Stimulated activated CD4-positive, alpha-beta T cell treated with anti-CD3 and anti-CD28 coated beads, TNF-alpha, amount 100 ng/mL, for 1 hour (primary cell): ENCODE data around the gene STAG3.
"Not testable (repeated sequence)": the region's sequence is repeated elsewhere in the genome, so short reads cannot be mapped to it uniquely, and the experiment has no call there.

Experiments used
- DNase-seq, 3 donors: peaks; one replicate each; pipeline ENCODE4 v3.0.0-alpha.2; 2020; ENCODE audit warnings: low read depth in 3 of 3, low spot score in 1 of 3

Gene STAG3

DNA sequence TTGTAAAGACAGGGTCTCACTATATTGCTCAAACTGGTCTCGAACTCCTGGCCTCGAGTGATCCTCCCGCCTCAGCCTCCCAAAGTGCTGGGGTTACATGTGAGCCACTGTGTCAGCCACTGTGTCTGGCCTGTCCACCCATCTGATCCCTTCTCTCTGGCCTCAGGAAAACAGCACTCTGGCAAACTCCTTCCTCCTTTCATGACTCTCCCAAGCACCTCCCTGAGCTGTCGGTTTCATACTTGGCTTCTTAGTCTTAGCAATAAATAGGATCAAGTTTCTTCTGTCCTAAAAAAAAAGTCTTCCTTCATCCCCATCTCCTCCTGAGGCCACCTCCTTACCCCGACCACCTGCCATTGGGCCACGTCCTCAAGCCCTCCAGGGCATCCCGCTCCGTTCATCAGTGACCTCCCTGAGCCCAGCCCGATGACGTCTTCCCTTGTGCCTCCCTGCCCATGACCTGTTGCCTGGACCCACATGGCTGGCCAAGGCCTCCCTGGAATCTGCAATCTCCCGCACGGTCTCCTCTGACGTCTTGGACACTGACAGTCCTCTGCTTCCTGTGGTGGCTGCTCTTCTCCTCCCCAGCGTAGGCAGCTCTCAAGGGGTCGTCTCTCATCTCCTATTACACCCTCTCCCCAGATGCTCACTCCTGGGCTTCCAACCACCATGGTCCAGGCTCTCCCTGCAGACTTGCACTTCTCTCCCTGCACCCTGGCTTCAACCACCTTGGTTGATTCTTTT is 68.6 kb downstream of the STAG3 start:
- DNase-seq: not testable (repeated sequence)

- DNase-seq: not testable (repeated sequence)
Measured at GRCh38 chr7:100246865-100247137, 69.1 kb downstream of the STAG3 start.

DNA sequence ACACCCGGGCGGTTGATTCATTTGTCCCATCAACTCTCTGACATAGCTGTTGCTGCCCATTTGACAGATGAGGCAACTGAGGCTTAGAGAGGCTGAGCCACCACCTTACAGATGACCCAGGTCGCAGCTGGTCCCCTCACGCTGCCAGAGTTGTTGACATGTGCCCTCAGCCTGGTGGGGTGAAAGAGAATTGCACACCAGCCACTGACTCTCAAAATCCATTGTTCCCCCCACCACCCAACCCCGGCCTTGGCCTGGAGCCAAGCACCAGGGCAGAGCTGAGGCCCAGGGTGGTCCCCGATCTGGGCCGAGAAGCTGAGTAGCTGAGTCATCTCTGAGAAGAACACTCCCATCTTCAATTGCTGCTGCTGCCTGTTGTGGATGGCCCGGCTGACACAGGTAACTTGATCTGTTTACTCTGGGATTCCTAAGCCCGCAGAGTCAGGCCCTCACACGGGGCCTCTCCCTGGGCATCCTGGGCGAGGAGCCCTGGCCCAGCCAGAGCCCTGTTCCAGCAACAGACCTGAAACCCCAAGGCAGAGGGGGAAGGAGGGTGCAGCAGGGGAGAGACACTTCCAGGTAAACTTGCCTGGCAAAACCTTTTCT is 69.5 kb downstream of the STAG3 start:
- DNase-seq: no peak

DNA sequence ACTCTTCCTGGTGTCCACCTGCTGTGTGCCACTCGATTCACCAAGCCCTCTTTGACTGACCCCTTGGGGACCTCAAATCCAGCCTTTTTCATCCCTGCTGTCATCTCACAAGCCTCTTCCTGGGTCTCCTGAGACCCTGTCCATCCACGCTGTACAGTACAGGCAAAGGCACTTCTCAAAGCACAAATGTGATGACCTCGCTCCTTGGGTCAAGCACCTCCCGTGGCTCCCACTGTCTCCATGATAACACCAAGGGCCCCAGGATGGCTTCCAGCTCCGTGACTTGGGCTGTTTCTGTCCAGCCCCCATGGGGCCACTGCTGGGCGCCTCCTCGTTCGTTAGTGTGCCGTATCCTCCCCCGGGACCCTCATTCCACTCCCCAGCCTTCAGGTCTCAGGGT is 70.8 kb downstream of the STAG3 start:
- no peak for DNase-seq

- DNase-seq: no peak
Measured at GRCh38 chr7:100257017-100257416, 79.3 kb downstream of the STAG3 start.

GRCh38 chr7:100259984-100260383 is 82.3 kb downstream of the STAG3 start:
- DNase-seq: not testable (repeated sequence)

DNA sequence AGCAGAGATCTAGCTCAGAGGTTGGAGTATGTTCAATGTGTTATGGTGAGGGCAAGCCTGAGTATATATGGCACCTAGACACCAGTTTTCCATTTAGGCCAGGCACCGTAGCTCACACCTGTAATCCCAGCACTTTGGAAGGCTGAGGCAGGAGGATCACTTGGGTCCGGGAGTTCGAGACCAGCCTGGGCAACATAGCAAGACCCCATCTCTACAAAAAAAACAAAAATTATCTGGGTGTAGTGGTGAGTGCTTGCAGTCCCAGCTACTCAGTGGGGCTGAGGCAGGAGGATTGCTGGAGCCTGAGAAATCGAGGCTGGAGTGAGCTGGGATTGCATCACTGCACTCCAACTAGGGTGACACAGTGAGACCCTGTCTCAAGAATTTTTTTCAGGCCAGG is 85.2 kb downstream of the STAG3 start:
- DNase-seq: not testable (repeated sequence)
